HEK293 (cell line): ENCODE measurements around the gene IGFN1.

Source experiments
- CTCF ChIA-PET: fragments of 350-600 bp; formaldehyde crosslinking; extraction: SDS; loops from one replicate; lab custom pipeline; 2021; ENCODE audit warnings: antibody characterized with exemption; lab: Yijun Ruan, JAX
- POLR2A ChIA-PET: fragments of 300-600 bp; formaldehyde crosslinking; extraction: SDS; loops from one replicate; lab custom pipeline; 2020; ENCODE audit warnings: antibody characterized with exemption, inconsistent platforms; lab: Yijun Ruan, JAX
- H3K27ac ChIP-seq: fragments of 200-500 bp; sonication (Bioruptor generic); 2 replicates; pipeline ENCODE4 v1.5.1; 2014; ENCODE audit warnings: low read depth, low read length, control low read depth, inconsistent platforms; ENCODE audit errors: extremely low read depth
- H3K36me3 ChIP-seq, 2 experiments: fragments of 200-500 bp in 1 of 2; sonication (Bioruptor generic) in 1 of 2; 1 replicate in 1 of 2; 2 replicates in 1 of 2; pipeline ENCODE4 v1.5.1; 2014 to 2017; ENCODE audit warnings: inconsistent platforms in 2 of 2, low read length in 2 of 2; ENCODE audit not compliant: control insufficient read depth in 2 of 2, insufficient read depth in 1 of 2
- H3K4me1 ChIP-seq: fragments of 200-500 bp; sonication (Bioruptor generic); 2 replicates; pipeline ENCODE4 v1.5.1; 2014; ENCODE audit warnings: mild to moderate bottlenecking, low read length, inconsistent platforms; ENCODE audit not compliant: control insufficient read depth, insufficient read depth
- H3K4me3 ChIP-seq: 2 replicates; pipeline ENCODE4 v1.5.1; 2011; ENCODE audit warnings: low read depth, mild to moderate bottlenecking, control low read depth, low read length, moderate library complexity
- H3K9me3 ChIP-seq: fragments of 200-500 bp; sonication (Bioruptor generic); 2 replicates; pipeline ENCODE4 v1.5.1; 2014; ENCODE audit warnings: low read depth, low read length, inconsistent platforms; ENCODE audit not compliant: control insufficient read depth, insufficient read depth
- GFI1B ChIP-seq: fragments of 450-650 bp; formaldehyde crosslinking; IDR thresholded peaks from 2 replicates; pipeline ENCODE4 v1.5.1; 2016; ENCODE audit warnings: missing biosample characterization, missing genetic modification characterization
- KLF9 ChIP-seq: fragments of 450-650 bp; formaldehyde crosslinking; IDR thresholded peaks from 2 replicates; pipeline ENCODE4 v1.5.1; 2016; ENCODE audit warnings: missing biosample characterization, missing genetic modification characterization, low read depth
- SP3 ChIP-seq: fragments of 450-650 bp; formaldehyde crosslinking; IDR thresholded peaks from 2 replicates; pipeline ENCODE4 v1.5.1; 2016; ENCODE audit warnings: missing biosample characterization, missing genetic modification characterization
- WT1 ChIP-seq: fragments of 450-650 bp; formaldehyde crosslinking; IDR thresholded peaks from 2 replicates; pipeline ENCODE4 v1.5.1; 2016; ENCODE audit warnings: missing biosample characterization, missing genetic modification characterization
- ZNF140 ChIP-seq: fragments of 450-650 bp; formaldehyde crosslinking; IDR thresholded peaks from 2 replicates; pipeline ENCODE4 v1.5.1; 2016; ENCODE audit warnings: missing biosample characterization, missing genetic modification characterization
- ZNF169 ChIP-seq: fragments of 450-650 bp; formaldehyde crosslinking; IDR thresholded peaks from 2 replicates; pipeline ENCODE4 v1.5.1; 2016; ENCODE audit warnings: missing biosample characterization, missing genetic modification characterization
- ZNF214 ChIP-seq: fragments of 450-650 bp; formaldehyde crosslinking; IDR thresholded peaks from 2 replicates; pipeline ENCODE4 v1.5.1; 2017; ENCODE audit warnings: missing biosample characterization, mild to moderate bottlenecking, missing genetic modification characterization, borderline replicate concordance
- ZNF24 ChIP-seq: fragments of 450-650 bp; formaldehyde crosslinking; IDR thresholded peaks from 2 replicates; pipeline ENCODE4 v1.5.1; 2016; ENCODE audit warnings: missing biosample characterization, missing genetic modification characterization
- ZNF274 ChIP-seq, 2 experiments: fragments of 200-500 bp in 1 of 2; fragments of 450-650 bp in 1 of 2; sonication (Bioruptor generic) in 1 of 2; formaldehyde crosslinking in 1 of 2; IDR thresholded peaks; 2 replicates each; pipeline versions ENCODE4 v1.5.1 to v1.6.1; 2014 to 2016; ENCODE audit warnings: borderline replicate concordance in 1 of 2, inconsistent platforms in 1 of 2, low read length in 1 of 2, missing biosample characterization in 1 of 2, missing genetic modification characterization in 1 of 2
- ZNF366 ChIP-seq: fragments of 450-650 bp; formaldehyde crosslinking; conservative IDR thresholded peaks from 2 replicates; pipeline ENCODE4 v1.5.1; 2016; ENCODE audit warnings: missing biosample characterization, missing genetic modification characterization
- ZNF48 ChIP-seq: fragments of 450-650 bp; formaldehyde crosslinking; IDR thresholded peaks from 2 replicates; pipeline ENCODE4 v1.5.1; 2016; ENCODE audit warnings: missing biosample characterization, missing genetic modification characterization
- ZNF544 ChIP-seq: fragments of 450-650 bp; formaldehyde crosslinking; IDR thresholded peaks from 2 replicates; pipeline ENCODE4 v1.5.0; 2017; ENCODE audit warnings: missing biosample characterization, missing genetic modification characterization
- ZNF623 ChIP-seq: fragments of 450-650 bp; formaldehyde crosslinking; IDR thresholded peaks from 2 replicates; pipeline ENCODE4 v1.5.1; 2016; ENCODE audit warnings: missing biosample characterization, missing genetic modification characterization
- ZNF701 ChIP-seq: fragments of 450-650 bp; formaldehyde crosslinking; IDR thresholded peaks from 2 replicates; pipeline ENCODE4 v1.5.1; 2016; ENCODE audit warnings: missing biosample characterization, missing genetic modification characterization
- ZSCAN30 ChIP-seq: fragments of 450-650 bp; IDR thresholded peaks from 2 replicates; pipeline ENCODE4 v1.5.1; 2018; ENCODE audit warnings: missing biosample characterization, mild to moderate bottlenecking, missing genetic modification characterization, moderate library complexity
- TF ChIP-seq, protein P1 (sequence below): fragments of 450-650 bp; formaldehyde crosslinking; IDR thresholded peaks from 2 replicates; pipeline ENCODE4 v1.5.1; 2016; ENCODE audit warnings: missing biosample characterization, missing genetic modification characterization
- TF ChIP-seq, protein P2 (sequence below): IDR thresholded peaks from 2 replicates; pipeline ENCODE4 v1.6.1; 2011; ENCODE audit warnings: mild to moderate bottlenecking, low read depth, low read length, borderline replicate concordance
- TF ChIP-seq, protein P3 (sequence below): fragments of 450-650 bp; formaldehyde crosslinking; IDR thresholded peaks from 2 replicates; pipeline ENCODE4 v1.5.1; 2016; ENCODE audit warnings: missing biosample characterization, missing genetic modification characterization
- TF ChIP-seq, protein P4 (sequence below): sonication (generic); formaldehyde crosslinking; IDR thresholded peaks from 2 replicates; pipeline ENCODE4 v1.8.1; 2022; ENCODE audit warnings: mild to moderate bottlenecking, moderate library complexity, missing genetic modification reagents
- TF ChIP-seq, protein P5 (sequence below): fragments of 450-650 bp; formaldehyde crosslinking; IDR thresholded peaks from 2 replicates; pipeline ENCODE4 v1.5.1; 2016; ENCODE audit warnings: missing biosample characterization, missing genetic modification characterization

Gene IGFN1

DNA sequence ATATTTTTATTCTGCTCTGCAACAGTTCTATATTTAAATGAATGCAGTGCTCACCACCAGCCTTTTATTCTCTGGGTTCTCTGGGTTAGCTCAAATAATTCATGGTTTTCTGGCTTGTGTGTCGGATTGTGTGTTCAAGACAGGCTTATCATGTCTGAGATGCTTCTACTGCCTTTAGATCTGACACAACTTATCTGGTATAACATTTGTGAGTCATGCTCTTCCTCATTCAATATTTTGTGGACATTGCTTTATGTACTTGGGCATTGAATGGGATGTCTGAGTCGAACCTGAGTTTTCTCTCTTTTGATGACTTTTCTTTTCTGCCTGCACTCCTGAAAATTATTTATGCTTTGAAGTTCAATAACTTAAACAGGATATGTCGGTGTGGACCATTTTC is 75.1 kb downstream of the IGFN1 start (continued):
- no peak for TF ChIP-seq WT1 (tag by site-specific recombination)
- no peak for TF ChIP-seq ZNF623 (tag by site-specific recombination)
- TF ChIP-seq ZNF701 (tag by site-specific recombination), result no peak
- TF ChIP-seq ZNF140, result no peak
- no peak for TF ChIP-seq ZNF214 (tag by site-specific recombination)
- TF ChIP-seq ZNF544 (tag by site-specific recombination), result no peak
- TF ChIP-seq, protein P1, sequence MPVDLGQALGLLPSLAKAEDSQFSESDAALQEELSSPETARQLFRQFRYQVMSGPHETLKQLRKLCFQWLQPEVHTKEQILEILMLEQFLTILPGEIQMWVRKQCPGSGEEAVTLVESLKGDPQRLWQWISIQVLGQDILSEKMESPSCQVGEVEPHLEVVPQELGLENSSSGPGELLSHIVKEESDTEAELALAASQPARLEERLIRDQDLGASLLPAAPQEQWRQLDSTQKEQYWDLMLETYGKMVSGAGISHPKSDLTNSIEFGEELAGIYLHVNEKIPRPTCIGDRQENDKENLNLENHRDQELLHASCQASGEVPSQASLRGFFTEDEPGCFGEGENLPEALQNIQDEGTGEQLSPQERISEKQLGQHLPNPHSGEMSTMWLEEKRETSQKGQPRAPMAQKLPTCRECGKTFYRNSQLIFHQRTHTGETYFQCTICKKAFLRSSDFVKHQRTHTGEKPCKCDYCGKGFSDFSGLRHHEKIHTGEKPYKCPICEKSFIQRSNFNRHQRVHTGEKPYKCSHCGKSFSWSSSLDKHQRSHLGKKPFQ (tag by site-specific recombination), result no peak
- TF ChIP-seq, protein P2, sequence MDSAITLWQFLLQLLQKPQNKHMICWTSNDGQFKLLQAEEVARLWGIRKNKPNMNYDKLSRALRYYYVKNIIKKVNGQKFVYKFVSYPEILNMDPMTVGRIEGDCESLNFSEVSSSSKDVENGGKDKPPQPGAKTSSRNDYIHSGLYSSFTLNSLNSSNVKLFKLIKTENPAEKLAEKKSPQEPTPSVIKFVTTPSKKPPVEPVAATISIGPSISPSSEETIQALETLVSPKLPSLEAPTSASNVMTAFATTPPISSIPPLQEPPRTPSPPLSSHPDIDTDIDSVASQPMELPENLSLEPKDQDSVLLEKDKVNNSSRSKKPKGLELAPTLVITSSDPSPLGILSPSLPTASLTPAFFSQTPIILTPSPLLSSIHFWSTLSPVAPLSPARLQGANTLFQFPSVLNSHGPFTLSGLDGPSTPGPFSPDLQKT, result no peak
- no peak for TF ChIP-seq ZNF48
- no peak for TF ChIP-seq ZNF169 (tag by site-specific recombination)
- no peak for TF ChIP-seq ZNF24
- no peak for TF ChIP-seq ZNF274 (IDR thresholded peaks at IDR 0.05; ENCODE audit: low read length)
- TF ChIP-seq ZNF274 (tag by site-specific recombination; IDR thresholded peaks at IDR 0.05; ENCODE audit: borderline replicate concordance), result no peak
- no peak for TF ChIP-seq KLF9 (tag by site-specific recombination)

DNA sequence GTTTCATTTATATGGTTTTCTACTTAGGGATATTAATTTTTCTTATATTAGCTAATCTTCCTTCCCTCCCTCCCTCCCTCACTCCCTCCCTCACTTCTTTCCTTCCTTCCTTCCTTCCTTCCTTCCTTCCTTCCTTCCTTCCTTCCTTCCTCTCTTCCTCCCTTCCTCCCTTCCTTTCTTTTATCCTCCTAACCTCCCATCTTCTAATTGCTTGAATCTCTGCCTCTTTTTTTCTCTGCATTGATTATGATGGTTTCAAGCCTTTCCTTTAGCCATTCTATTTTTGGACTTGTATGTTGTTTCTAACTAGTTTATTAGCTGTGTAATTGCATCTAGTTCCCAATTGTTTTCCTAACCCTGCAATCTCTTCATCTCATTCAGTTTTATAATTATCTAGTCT is 75.7 kb downstream of the IGFN1 start:
- H3K4me3 ChIP-seq, result no peak overlapping the region
- POLR2A ChIA-PET, result no interaction called here
- CTCF ChIA-PET, result interaction anchor here (0.6 to 2.6 kb wide), 5 partner anchors 12 to 170 kb away, joined by 3 to 11 read pairs (median 4); no protein-coding TSS in a partner anchor
- H3K36me3 ChIP-seq, result no peaks in the 10 kb centered on the region
- no peaks in the 10 kb centered on the region for H3K4me1 ChIP-seq
- H3K27ac ChIP-seq, result no peak overlapping the region
- TF ChIP-seq ZNF366 (tag by site-specific recombination), result peak; percentile 63
- TF ChIP-seq, protein P3, sequence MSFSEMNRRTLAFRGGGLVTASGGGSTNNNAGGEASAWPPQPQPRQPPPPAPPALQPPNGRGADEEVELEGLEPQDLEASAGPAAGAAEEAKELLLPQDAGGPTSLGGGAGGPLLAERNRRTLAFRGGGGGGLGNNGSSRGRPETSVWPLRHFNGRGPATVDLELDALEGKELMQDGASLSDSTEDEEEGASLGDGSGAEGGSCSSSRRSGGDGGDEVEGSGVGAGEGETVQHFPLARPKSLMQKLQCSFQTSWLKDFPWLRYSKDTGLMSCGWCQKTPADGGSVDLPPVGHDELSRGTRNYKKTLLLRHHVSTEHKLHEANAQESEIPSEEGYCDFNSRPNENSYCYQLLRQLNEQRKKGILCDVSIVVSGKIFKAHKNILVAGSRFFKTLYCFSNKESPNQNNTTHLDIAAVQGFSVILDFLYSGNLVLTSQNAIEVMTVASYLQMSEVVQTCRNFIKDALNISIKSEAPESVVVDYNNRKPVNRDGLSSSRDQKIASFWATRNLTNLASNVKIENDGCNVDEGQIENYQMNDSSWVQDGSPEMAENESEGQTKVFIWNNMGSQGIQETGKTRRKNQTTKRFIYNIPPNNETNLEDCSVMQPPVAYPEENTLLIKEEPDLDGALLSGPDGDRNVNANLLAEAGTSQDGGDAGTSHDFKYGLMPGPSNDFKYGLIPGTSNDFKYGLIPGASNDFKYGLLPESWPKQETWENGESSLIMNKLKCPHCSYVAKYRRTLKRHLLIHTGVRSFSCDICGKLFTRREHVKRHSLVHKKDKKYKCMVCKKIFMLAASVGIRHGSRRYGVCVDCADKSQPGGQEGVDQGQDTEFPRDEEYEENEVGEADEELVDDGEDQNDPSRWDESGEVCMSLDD (tag by site-specific recombination), result no peak
- no peak for TF ChIP-seq ZSCAN30 (tag by site-specific recombination)
- no peak for TF ChIP-seq SP3 (tag by site-specific recombination)
- TF ChIP-seq, protein P4, sequence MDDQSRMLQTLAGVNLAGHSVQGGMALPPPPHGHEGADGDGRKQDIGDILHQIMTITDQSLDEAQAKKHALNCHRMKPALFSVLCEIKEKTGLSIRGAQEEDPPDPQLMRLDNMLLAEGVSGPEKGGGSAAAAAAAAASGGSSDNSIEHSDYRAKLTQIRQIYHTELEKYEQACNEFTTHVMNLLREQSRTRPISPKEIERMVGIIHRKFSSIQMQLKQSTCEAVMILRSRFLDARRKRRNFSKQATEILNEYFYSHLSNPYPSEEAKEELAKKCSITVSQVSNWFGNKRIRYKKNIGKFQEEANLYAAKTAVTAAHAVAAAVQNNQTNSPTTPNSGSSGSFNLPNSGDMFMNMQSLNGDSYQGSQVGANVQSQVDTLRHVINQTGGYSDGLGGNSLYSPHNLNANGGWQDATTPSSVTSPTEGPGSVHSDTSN (CRISPR knock-in tag), result no peak
- TF ChIP-seq, protein P5, sequence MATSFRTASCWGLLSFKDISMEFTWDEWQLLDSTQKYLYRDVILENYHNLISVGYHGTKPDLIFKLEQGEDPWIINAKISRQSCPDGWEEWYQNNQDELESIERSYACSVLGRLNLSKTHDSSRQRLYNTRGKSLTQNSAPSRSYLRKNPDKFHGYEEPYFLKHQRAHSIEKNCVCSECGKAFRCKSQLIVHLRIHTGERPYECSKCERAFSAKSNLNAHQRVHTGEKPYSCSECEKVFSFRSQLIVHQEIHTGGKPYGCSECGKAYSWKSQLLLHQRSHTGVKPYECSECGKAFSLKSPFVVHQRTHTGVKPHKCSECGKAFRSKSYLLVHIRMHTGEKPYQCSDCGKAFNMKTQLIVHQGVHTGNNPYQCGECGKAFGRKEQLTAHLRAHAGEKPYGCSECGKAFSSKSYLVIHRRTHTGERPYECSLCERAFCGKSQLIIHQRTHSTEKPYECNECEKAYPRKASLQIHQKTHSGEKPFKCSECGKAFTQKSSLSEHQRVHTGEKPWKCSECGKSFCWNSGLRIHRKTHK (tag by site-specific recombination), result no peak
- no peak for TF ChIP-seq GFI1B (tag by site-specific recombination)
- H3K9me3 ChIP-seq, result no peaks in the 10 kb centered on the region
